GM12878 (cell line): ENCODE data around the gene AKR1A1. TPM values are rescaled to one million over a fixed set of nuclear protein-coding genes. Genes with fewer than 3 reads are reported as not detected.

Experiments used
- CBFB ChIP-seq: IDR thresholded peaks from 2 replicates; pipeline ENCODE4 v1.6.1; 2016; ENCODE audit warnings: antibody characterized with exemption, low read depth
- CTCF ChIP-seq, 3 experiments: IDR thresholded peaks in 2 of 3; conservative IDR thresholded peaks in 1 of 3; 2 replicates each; pipeline ENCODE4 v1.5.1; 2011; ENCODE audit warnings: low read depth in 3 of 3, low read length in 3 of 3, mild to moderate bottlenecking in 3 of 3, control low read depth in 2 of 3, moderate library complexity in 2 of 3, inconsistent platforms in 1 of 3, mixed read lengths in 1 of 3; ENCODE audit not compliant: control insufficient read depth in 2 of 3, insufficient read depth in 1 of 3; ENCODE audit errors: extremely low read depth in 1 of 3
- E2F4 ChIP-seq: IDR thresholded peaks from 2 replicates; pipeline ENCODE4 v1.6.1; 2012; ENCODE audit warnings: low read depth, low read length, improper control_type of control experiment
- FOS ChIP-seq: IDR thresholded peaks from 3 replicates; pipeline ENCODE4 v1.6.1; 2011; ENCODE audit warnings: borderline replicate concordance; ENCODE audit not compliant: insufficient read length; ENCODE audit errors: extremely low read depth
- FOXM1 ChIP-seq: IDR thresholded peaks from 2 replicates; pipeline ENCODE4 v1.6.1; 2012; ENCODE audit warnings: low read depth, mild to moderate bottlenecking, inconsistent platforms, low read length, moderate library complexity
- MLLT1 ChIP-seq: fragments of 450-650 bp; IDR thresholded peaks from 2 replicates; pipeline ENCODE4 v1.6.1; 2016; ENCODE audit warnings: mild to moderate bottlenecking
- PML ChIP-seq: IDR thresholded peaks from 2 replicates; pipeline ENCODE4 v1.6.1; 2012; ENCODE audit warnings: low read length, inconsistent platforms
- RUNX3 ChIP-seq: IDR thresholded peaks from 2 replicates; pipeline ENCODE4 v1.6.1; 2012; ENCODE audit warnings: low read length, inconsistent platforms
- TAF1 ChIP-seq: IDR thresholded peaks from 2 replicates; pipeline ENCODE4 v1.6.1; 2011; ENCODE audit warnings: mild to moderate bottlenecking, low read depth, low read length, borderline replicate concordance
- TARDBP ChIP-seq: IDR thresholded peaks from 2 replicates; pipeline ENCODE4 v1.6.1; 2016; ENCODE audit warnings: borderline replicate concordance
- TCF12 ChIP-seq: IDR thresholded peaks from 2 replicates; pipeline ENCODE4 v1.6.1; 2011; ENCODE audit warnings: low read depth, mild to moderate bottlenecking, low read length
- WRNIP1 ChIP-seq: IDR thresholded peaks from 2 replicates; pipeline ENCODE4 v1.6.1; 2011; ENCODE audit warnings: low read depth, low read length, improper control_type of control experiment, borderline replicate concordance
- YBX1 ChIP-seq: fragments of 450-650 bp; IDR thresholded peaks from 2 replicates; pipeline ENCODE4 v1.6.1; 2016; ENCODE audit warnings: antibody characterized with exemption
- ZBTB4 ChIP-seq: fragments of 450-650 bp; formaldehyde crosslinking; IDR thresholded peaks from 2 replicates; pipeline ENCODE4 v1.4.0; 2022; ENCODE audit warnings: mild to moderate bottlenecking, moderate library complexity
- ZNF207 ChIP-seq: fragments of 450-650 bp; IDR thresholded peaks from 2 replicates; pipeline ENCODE4 v1.6.1; 2014; ENCODE audit warnings: antibody characterized with exemption, mild to moderate bottlenecking, borderline replicate concordance
- polyA plus RNA-seq, 11 experiments: library from polyadenylated mRNA; depleted of rRNA in 4 of 11; unstranded in 6 of 11; stranded (reverse) in 5 of 11; fragments of >200 nt; fragmentation: Nextera tagmentation in 4 of 11; fragmentation: Illumina TruSeq in 1 of 11; extraction: Ambion mirVana in 4 of 11; extraction: Trizol in 1 of 11; gene quantifications; 1 replicate in 1 of 11; 2 replicates in 10 of 11; pipeline versions ENCODE4 v1.2.1 to v1.2.3, GENCODE V29; 2011 to 2016; ENCODE audit warnings: inconsistent platforms in 2 of 11, missing spikeins in 2 of 11, low read depth in 1 of 11
- total RNA-seq, 4 experiments: library from RNA; depleted of rRNA in 3 of 4; stranded (reverse); fragments of >200 nt in 3 of 4; fragmentation: Illumina TruSeq in 1 of 4; extraction: Trizol in 1 of 4; gene quantifications; 2 replicates each; pipeline versions ENCODE4 v1.2.1 to v1.2.3, GENCODE V29; 2013 to 2021
- TF ChIP-seq, protein P1 (sequence below): fragments of 450-650 bp; IDR thresholded peaks from 2 replicates; pipeline ENCODE4 v1.6.1; 2018; ENCODE audit warnings: borderline replicate concordance, mild to moderate bottlenecking; ENCODE audit not compliant: partially characterized antibody
- TF ChIP-seq, protein P2 (sequence below): fragments of 150-350 bp; IDR thresholded peaks from 2 replicates; pipeline ENCODE4 v1.6.1; 2014; ENCODE audit warnings: mild to moderate bottlenecking, low read depth, low read length

AKR1A1 gene
- total and polyA plus RNA-seq, 10 of the 15 experiments (the other 5 are each of a cell fraction or from before 2014, with no cell fraction given), result 187 to 335 (median 241) TPM

- TF ChIP-seq, protein P1, sequence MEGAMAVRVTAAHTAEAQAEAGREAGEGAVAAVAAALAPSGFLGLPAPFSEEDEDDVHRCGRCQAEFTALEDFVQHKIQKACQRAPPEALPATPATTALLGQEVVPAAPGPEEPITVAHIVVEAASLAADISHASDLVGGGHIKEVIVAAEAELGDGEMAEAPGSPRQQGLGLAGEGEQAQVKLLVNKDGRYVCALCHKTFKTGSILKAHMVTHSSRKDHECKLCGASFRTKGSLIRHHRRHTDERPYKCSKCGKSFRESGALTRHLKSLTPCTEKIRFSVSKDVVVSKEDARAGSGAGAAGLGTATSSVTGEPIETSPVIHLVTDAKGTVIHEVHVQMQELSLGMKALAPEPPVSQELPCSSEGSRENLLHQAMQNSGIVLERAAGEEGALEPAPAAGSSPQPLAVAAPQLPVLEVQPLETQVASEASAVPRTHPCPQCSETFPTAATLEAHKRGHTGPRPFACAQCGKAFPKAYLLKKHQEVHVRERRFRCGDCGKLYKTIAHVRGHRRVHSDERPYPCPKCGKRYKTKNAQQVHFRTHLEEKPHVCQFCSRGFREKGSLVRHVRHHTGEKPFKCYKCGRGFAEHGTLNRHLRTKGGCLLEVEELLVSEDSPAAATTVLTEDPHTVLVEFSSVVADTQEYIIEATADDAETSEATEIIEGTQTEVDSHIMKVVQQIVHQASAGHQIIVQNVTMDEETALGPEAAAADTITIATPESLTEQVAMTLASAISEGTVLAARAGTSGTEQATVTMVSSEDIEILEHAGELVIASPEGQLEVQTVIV, result peak; percentile 73
- TF ChIP-seq PML (peak; percentile 98), TCF12 (0 out of 2 replicates have a peak, but pooled peaks have one; percentile 45), TARDBP (no peak), MLLT1 (peak; percentile 76), FOS (no peak), ZBTB4 (no peak), CBFB (peak; percentile 95), RUNX3 (peak; percentile 40), WRNIP1 (no peak), FOXM1 (no peak), YBX1 (no peak), ZNF207 (peak; percentile 83; the same call in 1 of the 2 replicates), CTCF (IDR thresholded peaks at IDR 0.05 in 2 of 3, conservative IDR thresholded peaks at IDR 0.05 in 1 of 3; ENCODE audit: control insufficient read depth in 2 of 3, extremely low read depth in 1 of 3, insufficient read depth in 1 of 3, low read depth in 3 of 3, low read length in 3 of 3) (0 out of 6 replicates have a peak, but pooled peaks of 1 of the 3 experiments have one; percentile 2), E2F4 (0 out of 2 replicates have a peak, but pooled peaks have one; percentile 32), TAF1 (peak; percentile 92)
- TF ChIP-seq, protein P2, sequence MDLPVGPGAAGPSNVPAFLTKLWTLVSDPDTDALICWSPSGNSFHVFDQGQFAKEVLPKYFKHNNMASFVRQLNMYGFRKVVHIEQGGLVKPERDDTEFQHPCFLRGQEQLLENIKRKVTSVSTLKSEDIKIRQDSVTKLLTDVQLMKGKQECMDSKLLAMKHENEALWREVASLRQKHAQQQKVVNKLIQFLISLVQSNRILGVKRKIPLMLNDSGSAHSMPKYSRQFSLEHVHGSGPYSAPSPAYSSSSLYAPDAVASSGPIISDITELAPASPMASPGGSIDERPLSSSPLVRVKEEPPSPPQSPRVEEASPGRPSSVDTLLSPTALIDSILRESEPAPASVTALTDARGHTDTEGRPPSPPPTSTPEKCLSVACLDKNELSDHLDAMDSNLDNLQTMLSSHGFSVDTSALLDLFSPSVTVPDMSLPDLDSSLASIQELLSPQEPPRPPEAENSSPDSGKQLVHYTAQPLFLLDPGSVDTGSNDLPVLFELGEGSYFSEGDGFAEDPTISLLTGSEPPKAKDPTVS, result no peak
These were observed 33.2 kb downstream of the AKR1A1 start, which contains the start of gene NASP (continued) for GRCh38 chr1:45583666-45584350.
